Activated B cell treated with CpG ODN at 0.5 μM for 24 hours (primary cell): ENCODE data around the gene MAD1L1. TPM values are rescaled to one million over a fixed set of nuclear protein-coding genes. Genes with fewer than 3 reads are reported as not detected.

ENCODE experiments used
- ATAC-seq: fragments of 200-7000 bp; cut with Tn5 transposase; one replicate; pipeline ENCODE4 v1.10.0; 2021; ENCODE audit warnings: low read depth, mild to moderate bottlenecking, moderate library complexity
- CTCF ChIA-PET: fragments of 350-600 bp; sonication (Branson Sonifier 250); formaldehyde crosslinking; loops from one replicate; lab custom pipeline; 2021; ENCODE audit warnings: antibody characterized with exemption; lab: Charles Lee
- POLR2A ChIA-PET: fragments of 350-600 bp; sonication (Branson Sonifier 250); formaldehyde crosslinking; loops from one replicate; lab custom pipeline; 2021; ENCODE audit warnings: antibody characterized with exemption; lab: Charles Lee
- DNase-seq: peaks from one replicate; pipeline ENCODE4 v3.0.0; 2022
- H3K27ac Mint-ChIP-seq: one replicate; pipeline ENCODE4 v1.8.0; 2020; ENCODE audit warnings: mixed read lengths
- H3K27me3 Mint-ChIP-seq: one replicate; pipeline ENCODE4 v1.8.0; 2021; ENCODE audit warnings: mixed read lengths
- H3K36me3 Mint-ChIP-seq: one replicate; pipeline ENCODE4 v1.8.0; 2021; ENCODE audit warnings: low read depth, mixed read lengths
- H3K4me1 Mint-ChIP-seq: one replicate; pipeline ENCODE4 v1.8.0; 2021; ENCODE audit warnings: mixed read lengths
- H3K4me3 Mint-ChIP-seq: one replicate; pipeline ENCODE4 v1.8.0; 2020; ENCODE audit warnings: mild to moderate bottlenecking, mixed read lengths
- H3K9me3 Mint-ChIP-seq: one replicate; pipeline ENCODE4 v1.8.0; 2020; ENCODE audit warnings: mixed read lengths
- CTCF ChIP-seq: fragments of 200-600 bp; IDR thresholded peaks from one replicate; pipeline ENCODE4 v1.8.0; 2022; ENCODE audit warnings: antibody characterized with exemption, mild to moderate bottlenecking
- intact Hi-C: fragments of 100-400 bp; cut with micrococcal nuclease; formaldehyde crosslinking; loops from one replicate; pipeline ENCODE4 v1.15.1; 2024
- total RNA-seq: library from RNA; stranded (reverse); gene quantifications from 2 replicates; pipeline ENCODE4 v1.2.3, GENCODE V29; 2022

The MAD1L1 gene
- total RNA-seq, 1 donor from 2014 or later = 54.6 TPM

GRCh38 chr7:1950452-1951158 lies 282.1 kb downstream of the MAD1L1 start:
- ATAC-seq = no peak
- TF ChIP-seq CTCF = no peak
- intact Hi-C loops = no loop called here
- no peak for DNase-seq
- H3K36me3 Mint-ChIP-seq = peaks cover 3% of the 10 kb centered on the region
- no peaks in the 10 kb centered on the region for H3K27me3 Mint-ChIP-seq
- no peak overlapping the region for H3K4me3 Mint-ChIP-seq
- CTCF ChIA-PET = no interaction called here
- no peaks in the 10 kb centered on the region for H3K9me3 Mint-ChIP-seq
- peaks cover 9% of the 10 kb centered on the region for H3K4me1 Mint-ChIP-seq
- H3K27ac Mint-ChIP-seq = no peak overlapping the region
- POLR2A ChIA-PET = no interaction called here

- no peak overlapping the region for H3K27ac Mint-ChIP-seq
These were observed 282.7 kb downstream of the MAD1L1 start for GRCh38 chr7:1950066-1950451.

GRCh38 chr7:1949681-1950055 lies 283.1 kb downstream of the MAD1L1 start:
- peaks cover 3% of the 10 kb centered on the region for H3K36me3 Mint-ChIP-seq
- POLR2A ChIA-PET = no interaction called here
- intact Hi-C loops = loop anchor here (10.0 kb wide), 1 partner anchor 285 kb away; no protein-coding TSS in a partner anchor

More at GRCh38 chr7:1950066-1950451, 282.7 kb downstream of the MAD1L1 start:
- H3K9me3 Mint-ChIP-seq = no peaks in the 10 kb centered on the region
- no peaks in the 10 kb centered on the region for H3K27me3 Mint-ChIP-seq
- no peak overlapping the region for H3K4me3 Mint-ChIP-seq
- TF ChIP-seq CTCF = no peak
- ATAC-seq = no peak
- peaks cover 3% of the 10 kb centered on the region for H3K36me3 Mint-ChIP-seq
- intact Hi-C loops = no loop called here
- H3K4me1 Mint-ChIP-seq = peaks cover 9% of the 10 kb centered on the region
- ChIA-PET CTCF (no interaction called here), POLR2A (no interaction called here)
- DNase-seq = no peak

GRCh38 chr7:1948887-1949680 lies 283.7 kb downstream of the MAD1L1 start:
- CTCF ChIA-PET = no interaction called here
- no peaks in the 10 kb centered on the region for H3K27me3 Mint-ChIP-seq
- peaks cover 3% of the 10 kb centered on the region for H3K36me3 Mint-ChIP-seq
- intact Hi-C loops = loop anchor here (10.0 kb wide), 1 partner anchor 284 kb away; no protein-coding TSS in a partner anchor
- no peak for TF ChIP-seq CTCF
- no peak overlapping the region for H3K27ac Mint-ChIP-seq
- no peak overlapping the region for H3K4me3 Mint-ChIP-seq
- DNase-seq (no peak), ATAC-seq (no peak)
- peaks cover 9% of the 10 kb centered on the region for H3K4me1 Mint-ChIP-seq
- H3K9me3 Mint-ChIP-seq = no peaks in the 10 kb centered on the region
- POLR2A ChIA-PET = no interaction called here

More at GRCh38 chr7:1949681-1950055, 283.1 kb downstream of the MAD1L1 start:
- H3K4me1 Mint-ChIP-seq = peaks cover 9% of the 10 kb centered on the region
- no peak overlapping the region for H3K27ac Mint-ChIP-seq
- no peak overlapping the region for H3K4me3 Mint-ChIP-seq
- CTCF ChIA-PET = no interaction called here
- H3K9me3 Mint-ChIP-seq = no peaks in the 10 kb centered on the region
- no peak for DNase-seq
- no peak for TF ChIP-seq CTCF
- H3K27me3 Mint-ChIP-seq = no peaks in the 10 kb centered on the region
- ATAC-seq = no peak

- peaks cover 9% of the 10 kb centered on the region for H3K4me1 Mint-ChIP-seq
- H3K27me3 Mint-ChIP-seq = no peaks in the 10 kb centered on the region
- H3K36me3 Mint-ChIP-seq = peaks cover 3% of the 10 kb centered on the region
- no peak for TF ChIP-seq CTCF
- H3K9me3 Mint-ChIP-seq = no peaks in the 10 kb centered on the region
- DNase-seq (no peak), ATAC-seq (no peak)
- POLR2A ChIA-PET = no interaction called here
- no peak overlapping the region for H3K27ac Mint-ChIP-seq
- no peak overlapping the region for H3K4me3 Mint-ChIP-seq
- intact Hi-C loops = loop anchor here (10.0 kb wide), 1 partner anchor 284 kb away; no protein-coding TSS in a partner anchor
- CTCF ChIA-PET = no interaction called here
These were observed 284.4 kb downstream of the MAD1L1 start for GRCh38 chr7:1948301-1948796.
